HepG2 (cell line): ENCODE results near the gene IGLON5. TPM values are rescaled to one million over a fixed set of nuclear protein-coding genes. Genes with fewer than 3 reads are reported as not detected.
A peak's percentile ranks its signal among the peaks of the same experiment; 100 is the strongest.

Experiments used
- GTF3A ChIP-seq: sonication (generic); formaldehyde crosslinking; conservative IDR thresholded peaks from 2 replicates; pipeline ENCODE4 v1.4.0; 2020; ENCODE audit warnings: mild to moderate bottlenecking, missing genetic modification reagents
- PLRG1 ChIP-seq: fragments of 450-650 bp; conservative IDR thresholded peaks from 2 replicates; pipeline ENCODE4 v1.6.1; 2016
- RCOR2 ChIP-seq: IDR thresholded peaks from 2 replicates; pipeline ENCODE4 v1.6.1; 2016; ENCODE audit warnings: missing biosample characterization, missing genetic modification reagents
- SALL2 ChIP-seq: sonication (generic); formaldehyde crosslinking; IDR thresholded peaks from 2 replicates; pipeline ENCODE4 v1.8.1; 2023; ENCODE audit warnings: mild to moderate bottlenecking, missing genetic modification reagents, inconsistent platforms
- SNAI1 ChIP-seq: sonication (generic); formaldehyde crosslinking; IDR thresholded peaks from 2 replicates; pipeline ENCODE4 v1.5.0; 2020; ENCODE audit warnings: mild to moderate bottlenecking, missing genetic modification reagents, borderline replicate concordance
- ZNF24 ChIP-seq: fragments of 450-650 bp; IDR thresholded peaks from 2 replicates; pipeline ENCODE4 v1.6.1; 2017; ENCODE audit warnings: antibody characterized with exemption, mild to moderate bottlenecking
- ZNF460 ChIP-seq: sonication (generic); formaldehyde crosslinking; IDR thresholded peaks from 2 replicates; pipeline ENCODE4 v1.5.1; 2020; ENCODE audit warnings: missing genetic modification reagents, mild to moderate bottlenecking, borderline replicate concordance
- ZNF616 ChIP-seq: sonication (generic); formaldehyde crosslinking; IDR thresholded peaks from 2 replicates; pipeline ENCODE4 v1.5.0; 2020; ENCODE audit warnings: low read depth, mild to moderate bottlenecking, missing genetic modification reagents
- ZNF678 ChIP-seq: sonication (generic); formaldehyde crosslinking; IDR thresholded peaks from 2 replicates; pipeline ENCODE4 v1.4.0; 2020; ENCODE audit warnings: mild to moderate bottlenecking, missing genetic modification reagents
- ZNF850 ChIP-seq: sonication (generic); formaldehyde crosslinking; conservative IDR thresholded peaks from 2 replicates; pipeline ENCODE4 v1.9.0; 2021; ENCODE audit warnings: mild to moderate bottlenecking, missing genetic modification reagents
- ZNF878 ChIP-seq: sonication (generic); formaldehyde crosslinking; IDR thresholded peaks from 2 replicates; pipeline ENCODE4 v1.8.1; 2023; ENCODE audit warnings: mild to moderate bottlenecking, missing genetic modification reagents, moderate library complexity
- polyA plus RNA-seq, 8 experiments: library from polyadenylated mRNA; depleted of rRNA in 3 of 8; stranded (reverse) in 7 of 8; unstranded in 1 of 8; fragments of >200 nt; fragmentation: Illumina TruSeq in 4 of 8; extraction: Trizol in 4 of 8; gene quantifications; 2 replicates each; pipeline versions ENCODE4 v1.2.1 to v1.2.3, GENCODE V29; 2011 to 2016; ENCODE audit warnings: low read depth in 4 of 8, missing spikeins in 1 of 8, mixed read lengths in 1 of 8; ENCODE audit not compliant: insufficient read depth in 1 of 8
- total RNA-seq, 5 experiments: library from RNA; depleted of rRNA; stranded (reverse); fragments of >200 nt; fragmentation: Illumina TruSeq; extraction: Trizol; gene quantifications; 2 replicates each; pipeline ENCODE4 v1.2.3, GENCODE V29; 2016; ENCODE audit warnings: low read depth in 1 of 5
- TF ChIP-seq, protein P1 (sequence below): sonication (generic); formaldehyde crosslinking; IDR thresholded peaks from 2 replicates; pipeline ENCODE4 v1.5.0; 2020; ENCODE audit warnings: mild to moderate bottlenecking, missing genetic modification reagents, borderline replicate concordance
- TF ChIP-seq, protein P2 (sequence below): sonication (generic); formaldehyde crosslinking; IDR thresholded peaks from 2 replicates; pipeline ENCODE4 v1.4.0; 2020; ENCODE audit warnings: mild to moderate bottlenecking, low read depth, missing genetic modification reagents
- TF ChIP-seq, protein P3 (sequence below): sonication (generic); formaldehyde crosslinking; IDR thresholded peaks from 2 replicates; pipeline ENCODE4 v1.4.0; 2020; ENCODE audit warnings: mild to moderate bottlenecking, missing genetic modification reagents, borderline replicate concordance
- TF ChIP-seq, protein P4 (sequence below): IDR thresholded peaks from 2 replicates; pipeline ENCODE4 v1.6.1; 2016; ENCODE audit warnings: missing genetic modification reagents, missing compliant biosample characterization

Gene IGLON5
- total and polyA plus RNA-seq, 2 of the 13 experiments (the other 11 are each of a cell fraction or from before 2014, with no cell fraction given) = 0.04 to 5.7 TPM

- TF ChIP-seq SNAI1 (CRISPR knock-in tag) (no peak), ZNF678 (CRISPR knock-in tag) (no peak), ZNF616 (CRISPR knock-in tag) (no peak), ZNF460 (CRISPR knock-in tag) (no peak), PLRG1 (no peak), ZNF850 (CRISPR knock-in tag) (no peak), SALL2 (CRISPR knock-in tag) (0 out of 2 replicates have a peak, but pooled peaks have one; percentile 8), RCOR2 (CRISPR knock-in tag) (no peak), ZNF878 (0 out of 2 replicates have a peak, but pooled peaks have one; percentile 67), ZNF24 (no peak), GTF3A (CRISPR knock-in tag) (no peak)
- TF ChIP-seq, protein P1, sequence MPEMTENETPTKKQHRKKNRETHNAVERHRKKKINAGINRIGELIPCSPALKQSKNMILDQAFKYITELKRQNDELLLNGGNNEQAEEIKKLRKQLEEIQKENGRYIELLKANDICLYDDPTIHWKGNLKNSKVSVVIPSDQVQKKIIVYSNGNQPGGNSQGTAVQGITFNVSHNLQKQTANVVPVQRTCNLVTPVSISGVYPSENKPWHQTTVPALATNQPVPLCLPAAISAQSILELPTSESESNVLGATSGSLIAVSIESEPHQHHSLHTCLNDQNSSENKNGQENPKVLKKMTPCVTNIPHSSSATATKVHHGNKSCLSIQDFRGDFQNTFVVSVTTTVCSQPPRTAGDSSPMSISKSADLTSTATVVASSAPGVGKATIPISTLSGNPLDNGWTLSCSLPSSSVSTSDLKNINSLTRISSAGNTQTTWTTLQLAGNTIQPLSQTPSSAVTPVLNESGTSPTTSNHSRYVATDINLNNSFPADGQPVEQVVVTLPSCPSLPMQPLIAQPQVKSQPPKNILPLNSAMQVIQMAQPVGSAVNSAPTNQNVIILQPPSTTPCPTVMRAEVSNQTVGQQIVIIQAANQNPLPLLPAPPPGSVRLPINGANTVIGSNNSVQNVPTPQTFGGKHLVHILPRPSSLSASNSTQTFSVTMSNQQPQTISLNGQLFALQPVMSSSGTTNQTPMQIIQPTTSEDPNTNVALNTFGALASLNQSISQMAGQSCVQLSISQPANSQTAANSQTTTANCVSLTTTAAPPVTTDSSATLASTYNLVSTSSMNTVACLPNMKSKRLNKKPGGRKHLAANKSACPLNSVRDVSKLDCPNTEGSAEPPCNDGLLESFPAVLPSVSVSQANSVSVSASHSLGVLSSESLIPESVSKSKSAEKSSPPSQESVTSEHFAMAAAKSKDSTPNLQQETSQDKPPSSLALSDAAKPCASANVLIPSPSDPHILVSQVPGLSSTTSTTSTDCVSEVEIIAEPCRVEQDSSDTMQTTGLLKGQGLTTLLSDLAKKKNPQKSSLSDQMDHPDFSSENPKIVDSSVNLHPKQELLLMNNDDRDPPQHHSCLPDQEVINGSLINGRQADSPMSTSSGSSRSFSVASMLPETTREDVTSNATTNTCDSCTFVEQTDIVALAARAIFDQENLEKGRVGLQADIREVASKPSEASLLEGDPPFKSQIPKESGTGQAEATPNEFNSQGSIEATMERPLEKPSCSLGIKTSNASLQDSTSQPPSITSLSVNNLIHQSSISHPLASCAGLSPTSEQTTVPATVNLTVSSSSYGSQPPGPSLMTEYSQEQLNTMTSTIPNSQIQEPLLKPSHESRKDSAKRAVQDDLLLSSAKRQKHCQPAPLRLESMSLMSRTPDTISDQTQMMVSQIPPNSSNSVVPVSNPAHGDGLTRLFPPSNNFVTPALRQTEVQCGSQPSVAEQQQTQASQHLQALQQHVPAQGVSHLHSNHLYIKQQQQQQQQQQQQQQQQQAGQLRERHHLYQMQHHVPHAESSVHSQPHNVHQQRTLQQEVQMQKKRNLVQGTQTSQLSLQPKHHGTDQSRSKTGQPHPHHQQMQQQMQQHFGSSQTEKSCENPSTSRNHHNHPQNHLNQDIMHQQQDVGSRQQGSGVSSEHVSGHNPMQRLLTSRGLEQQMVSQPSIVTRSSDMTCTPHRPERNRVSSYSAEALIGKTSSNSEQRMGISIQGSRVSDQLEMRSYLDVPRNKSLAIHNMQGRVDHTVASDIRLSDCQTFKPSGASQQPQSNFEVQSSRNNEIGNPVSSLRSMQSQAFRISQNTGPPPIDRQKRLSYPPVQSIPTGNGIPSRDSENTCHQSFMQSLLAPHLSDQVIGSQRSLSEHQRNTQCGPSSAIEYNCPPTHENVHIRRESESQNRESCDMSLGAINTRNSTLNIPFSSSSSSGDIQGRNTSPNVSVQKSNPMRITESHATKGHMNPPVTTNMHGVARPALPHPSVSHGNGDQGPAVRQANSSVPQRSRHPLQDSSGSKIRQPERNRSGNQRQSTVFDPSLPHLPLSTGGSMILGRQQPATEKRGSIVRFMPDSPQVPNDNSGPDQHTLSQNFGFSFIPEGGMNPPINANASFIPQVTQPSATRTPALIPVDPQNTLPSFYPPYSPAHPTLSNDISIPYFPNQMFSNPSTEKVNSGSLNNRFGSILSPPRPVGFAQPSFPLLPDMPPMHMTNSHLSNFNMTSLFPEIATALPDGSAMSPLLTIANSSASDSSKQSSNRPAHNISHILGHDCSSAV = no peak
- TF ChIP-seq, protein P2, sequence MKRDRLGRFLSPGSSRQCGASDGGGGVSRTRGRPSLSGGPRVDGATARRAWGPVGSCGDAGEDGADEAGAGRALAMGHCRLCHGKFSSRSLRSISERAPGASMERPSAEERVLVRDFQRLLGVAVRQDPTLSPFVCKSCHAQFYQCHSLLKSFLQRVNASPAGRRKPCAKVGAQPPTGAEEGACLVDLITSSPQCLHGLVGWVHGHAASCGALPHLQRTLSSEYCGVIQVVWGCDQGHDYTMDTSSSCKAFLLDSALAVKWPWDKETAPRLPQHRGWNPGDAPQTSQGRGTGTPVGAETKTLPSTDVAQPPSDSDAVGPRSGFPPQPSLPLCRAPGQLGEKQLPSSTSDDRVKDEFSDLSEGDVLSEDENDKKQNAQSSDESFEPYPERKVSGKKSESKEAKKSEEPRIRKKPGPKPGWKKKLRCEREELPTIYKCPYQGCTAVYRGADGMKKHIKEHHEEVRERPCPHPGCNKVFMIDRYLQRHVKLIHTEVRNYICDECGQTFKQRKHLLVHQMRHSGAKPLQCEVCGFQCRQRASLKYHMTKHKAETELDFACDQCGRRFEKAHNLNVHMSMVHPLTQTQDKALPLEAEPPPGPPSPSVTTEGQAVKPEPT (CRISPR knock-in tag) = 0 out of 2 replicates have a peak, but pooled peaks have one; percentile 18
- TF ChIP-seq, protein P3, sequence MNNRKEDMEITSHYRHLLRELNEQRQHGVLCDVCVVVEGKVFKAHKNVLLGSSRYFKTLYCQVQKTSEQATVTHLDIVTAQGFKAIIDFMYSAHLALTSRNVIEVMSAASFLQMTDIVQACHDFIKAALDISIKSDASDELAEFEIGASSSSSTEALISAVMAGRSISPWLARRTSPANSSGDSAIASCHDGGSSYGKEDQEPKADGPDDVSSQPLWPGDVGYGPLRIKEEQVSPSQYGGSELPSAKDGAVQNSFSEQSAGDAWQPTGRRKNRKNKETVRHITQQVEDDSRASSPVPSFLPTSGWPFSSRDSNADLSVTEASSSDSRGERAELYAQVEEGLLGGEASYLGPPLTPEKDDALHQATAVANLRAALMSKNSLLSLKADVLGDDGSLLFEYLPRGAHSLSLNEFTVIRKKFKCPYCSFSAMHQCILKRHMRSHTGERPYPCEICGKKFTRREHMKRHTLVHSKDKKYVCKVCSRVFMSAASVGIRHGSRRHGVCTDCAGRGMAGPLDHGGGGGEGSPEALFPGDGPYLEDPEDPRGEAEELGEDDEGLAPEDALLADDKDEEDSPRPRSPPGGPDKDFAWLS = no peak
- TF ChIP-seq, protein P4, sequence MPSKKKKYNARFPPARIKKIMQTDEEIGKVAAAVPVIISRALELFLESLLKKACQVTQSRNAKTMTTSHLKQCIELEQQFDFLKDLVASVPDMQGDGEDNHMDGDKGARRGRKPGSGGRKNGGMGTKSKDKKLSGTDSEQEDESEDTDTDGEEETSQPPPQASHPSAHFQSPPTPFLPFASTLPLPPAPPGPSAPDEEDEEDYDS = peak; percentile 85
Observed at GRCh38 chr19:51365211-51365964, 53.9 kb downstream of the IGLON5 start (continued).
